Osteocyte (in vitro differentiated cells): Measurements from ENCODE around the gene EVX1. TPM values are rescaled to one million over a fixed set of nuclear protein-coding genes. Genes with fewer than 3 reads are reported as not detected.

ENCODE experiments used
- DNase-seq: peaks from one replicate; pipeline ENCODE4 v3.0.0; 2021; ENCODE audit warnings: mixed read lengths; ENCODE audit not compliant: unreplicated experiment; ENCODE audit errors: extremely low spot score
- H3K27ac Mint-ChIP-seq: one replicate; pipeline ENCODE4 v1.8.0; 2021; ENCODE audit warnings: mild to moderate bottlenecking, mixed read lengths; ENCODE audit not compliant: unreplicated experiment
- H3K27me3 Mint-ChIP-seq: one replicate; pipeline ENCODE4 v1.8.0; 2021; ENCODE audit warnings: mixed read lengths; ENCODE audit not compliant: unreplicated experiment
- H3K36me3 Mint-ChIP-seq: one replicate; pipeline ENCODE4 v1.8.0; 2021; ENCODE audit warnings: mixed read lengths; ENCODE audit not compliant: unreplicated experiment
- H3K4me1 Mint-ChIP-seq: one replicate; pipeline ENCODE4 v1.8.0; 2021; ENCODE audit warnings: mixed read lengths; ENCODE audit not compliant: unreplicated experiment
- H3K4me3 Mint-ChIP-seq: one replicate; pipeline ENCODE4 v1.8.0; 2021; ENCODE audit warnings: mild to moderate bottlenecking, moderate library complexity, mixed read lengths; ENCODE audit not compliant: unreplicated experiment
- H3K9me3 Mint-ChIP-seq: one replicate; pipeline ENCODE4 v1.8.0; 2021; ENCODE audit warnings: mixed read lengths; ENCODE audit not compliant: unreplicated experiment
- CTCF ChIP-seq: fragments of 200-600 bp; sonication (generic); IDR thresholded peaks from 2 replicates; pipeline ENCODE4 v1.5.0; 2021; ENCODE audit warnings: antibody characterized with exemption, mild to moderate bottlenecking, moderate library complexity
- total RNA-seq: library from RNA; stranded (reverse); gene quantifications from 2 replicates; pipeline ENCODE4 v1.2.1, GENCODE V29; 2021

The EVX1 gene
- total RNA-seq, 1 donor from 2014 or later: not detected

- H3K36me3 Mint-ChIP-seq: no peaks in the 10 kb centered on the region
- peaks cover 2% of the 10 kb centered on the region for H3K9me3 Mint-ChIP-seq
- H3K4me1 Mint-ChIP-seq: no peaks in the 10 kb centered on the region
- no peak overlapping the region for H3K27ac Mint-ChIP-seq
- H3K27me3 Mint-ChIP-seq: peaks cover 9% of the 10 kb centered on the region
- TF ChIP-seq CTCF: no peak
- no peak for DNase-seq
- no peak overlapping the region for H3K4me3 Mint-ChIP-seq
Measured at GRCh38 chr7:27263781-27264180, 21.2 kb downstream of the EVX1 start.

- H3K27me3 Mint-ChIP-seq: no peaks in the 10 kb centered on the region
- DNase-seq: no peak
- H3K4me1 Mint-ChIP-seq: no peaks in the 10 kb centered on the region
- H3K36me3 Mint-ChIP-seq: no peaks in the 10 kb centered on the region
- peaks cover 30% of the 10 kb centered on the region for H3K9me3 Mint-ChIP-seq
- H3K4me3 Mint-ChIP-seq: no peak overlapping the region
- H3K27ac Mint-ChIP-seq: no peak overlapping the region
- TF ChIP-seq CTCF: no peak
Measured at GRCh38 chr7:27269455-27269854, 26.9 kb downstream of the EVX1 start.

GRCh38 chr7:27271384-27271783 is 28.8 kb downstream of the EVX1 start:
- no peaks in the 10 kb centered on the region for H3K27me3 Mint-ChIP-seq
- H3K36me3 Mint-ChIP-seq: no peaks in the 10 kb centered on the region
- no peak for DNase-seq
- peaks cover 34% of the 10 kb centered on the region for H3K9me3 Mint-ChIP-seq
- H3K27ac Mint-ChIP-seq: no peak overlapping the region
- TF ChIP-seq CTCF: no peak
- H3K4me3 Mint-ChIP-seq: no peak overlapping the region
- no peaks in the 10 kb centered on the region for H3K4me1 Mint-ChIP-seq

GRCh38 chr7:27277628-27278027 is 35.0 kb downstream of the EVX1 start:
- Mint-ChIP-seq H3K9me3 (peaks cover 10% of the 10 kb centered on the region), H3K4me1 (no peaks in the 10 kb centered on the region), H3K27ac (no peak overlapping the region), H3K4me3 (no peak overlapping the region), H3K27me3 (no peaks in the 10 kb centered on the region), H3K36me3 (no peaks in the 10 kb centered on the region)
- DNase-seq: no peak
- no peak for TF ChIP-seq CTCF

- no peaks in the 10 kb centered on the region for H3K4me1 Mint-ChIP-seq
- H3K27ac Mint-ChIP-seq: no peak overlapping the region
- no peak overlapping the region for H3K4me3 Mint-ChIP-seq
- no peaks in the 10 kb centered on the region for H3K9me3 Mint-ChIP-seq
- H3K36me3 Mint-ChIP-seq: no peaks in the 10 kb centered on the region
- H3K27me3 Mint-ChIP-seq: peaks cover 4% of the 10 kb centered on the region
- DNase-seq: no peak
- no peak for TF ChIP-seq CTCF
Measured at GRCh38 chr7:27283558-27283957, 41.0 kb downstream of the EVX1 start.
